T-cell (primary cell): ENCODE results near the gene CAMK1D. TPM values are rescaled to one million over a fixed set of nuclear protein-coding genes. Genes with fewer than 3 reads are reported as not detected.

ENCODE experiments used
- ATAC-seq, 4 experiments: fragments of 200-7000 bp in 3 of 4; fragments of 150-1000 bp in 1 of 4; cut with Tn5 transposase; replicated peaks in 1 of 4; 1 replicate in 3 of 4; 2 replicates in 1 of 4; pipeline ENCODE4 v1.10.0; 2021; ENCODE audit warnings: moderate library complexity in 3 of 4, mild to moderate bottlenecking in 2 of 4, moderate number of reproducible peaks in 1 of 4
- CTCF ChIA-PET, 2 donors: fragments of 300-600 bp; sonication (Branson Sonifier 250); formaldehyde crosslinking; loops; one replicate each; lab custom pipeline; 2022; ENCODE audit warnings: antibody characterized with exemption in 2 of 2; lab: Charles Lee
- POLR2A ChIA-PET, 2 donors: fragments of 300-600 bp; sonication (Branson Sonifier 250); formaldehyde crosslinking; loops; one replicate each; lab custom pipeline; 2022; ENCODE audit warnings: antibody characterized with exemption in 2 of 2; lab: Charles Lee
- DNase-seq, 35 experiments: peaks; one replicate each; pipeline versions ENCODE4 v3.0.0 to v3.0.0-alpha.2; 2013 to 2023
- H3K27ac ChIP-seq: one replicate; pipeline ENCODE4 v1.5.1; 2013; ENCODE audit warnings: low read length
- H3K27me3 ChIP-seq, 2 experiments: replicated peaks in 1 of 2; 1 replicate in 1 of 2; 2 replicates in 1 of 2; pipeline versions ENCODE4 v1.6.1 to v1.7.0; 2013; ENCODE audit warnings: low read length in 1 of 2, mixed read lengths in 1 of 2; ENCODE audit not compliant: control insufficient read depth in 2 of 2, insufficient read depth in 2 of 2; ENCODE audit errors: extremely low read depth in 1 of 2
- H3K36me3 ChIP-seq, 2 donors: 1 replicate in 1 of 2; 2 replicates in 1 of 2; pipeline versions ENCODE4 v1.6.1 to v1.7.0; 2013; ENCODE audit warnings: low read length in 1 of 2; ENCODE audit not compliant: control insufficient read depth in 2 of 2, insufficient read depth in 1 of 2; ENCODE audit errors: extremely low read depth in 1 of 2
- H3K4me1 ChIP-seq, 2 experiments: 1 replicate in 1 of 2; 2 replicates in 1 of 2; pipeline versions ENCODE4 v1.6.1 to v1.7.0; 2013; ENCODE audit warnings: low read length in 2 of 2, mixed read lengths in 1 of 2; ENCODE audit not compliant: insufficient read depth in 2 of 2, control insufficient read depth in 1 of 2; ENCODE audit errors: extremely low read depth in 1 of 2
- H3K4me3 ChIP-seq, 2 donors: 1 replicate in 1 of 2; 2 replicates in 1 of 2; pipeline versions ENCODE4 v1.5.1 to v1.7.0; 2013; ENCODE audit warnings: mild to moderate bottlenecking in 2 of 2, low read length in 1 of 2, moderate library complexity in 1 of 2; ENCODE audit not compliant: control insufficient read depth in 1 of 2; ENCODE audit errors: extremely low read depth in 1 of 2
- H3K9me3 ChIP-seq: 2 replicates; pipeline ENCODE4 v1.7.0; 2013
- H3K27ac Mint-ChIP-seq, 2 donors: one replicate each; pipeline ENCODE4 v1.8.0; 2020 to 2021; ENCODE audit warnings: mild to moderate bottlenecking in 2 of 2, mixed read lengths in 2 of 2
- H3K27me3 Mint-ChIP-seq, 2 donors: one replicate each; pipeline ENCODE4 v1.8.0; 2021 to 2022; ENCODE audit warnings: mixed read lengths in 2 of 2
- H3K36me3 Mint-ChIP-seq: one replicate; pipeline ENCODE4 v1.8.0; 2021; ENCODE audit warnings: mixed read lengths
- H3K4me1 Mint-ChIP-seq, 3 donors: one replicate each; pipeline ENCODE4 v1.8.0; 2020 to 2022; ENCODE audit warnings: mixed read lengths in 3 of 3, mild to moderate bottlenecking in 1 of 3
- H3K4me3 Mint-ChIP-seq, 3 donors: one replicate each; pipeline ENCODE4 v1.8.0; 2020 to 2022; ENCODE audit warnings: mild to moderate bottlenecking in 3 of 3, mixed read lengths in 3 of 3, moderate library complexity in 3 of 3
- H3K9me3 Mint-ChIP-seq, 3 donors: one replicate each; pipeline ENCODE4 v1.8.0; 2020 to 2022; ENCODE audit warnings: mixed read lengths in 3 of 3
- WGBS: methylation state at CpG from one replicate; pipeline ENCODE4 v1.1.5; 2013; ENCODE audit warnings: missing lambda C conversion rate; ENCODE audit not compliant: insufficient coverage; 5-methylcytosine and 5-hydroxymethylcytosine counted together
- total RNA-seq, 35 experiments: library from RNA in 6 of 35; stranded (reverse) in 6 of 35; fragments of 120-200 nt in 1 of 35; gene quantifications; one replicate each; pipeline versions ENCODE4 v1.2.1 to v1.2.4 and lab custom pipeline; 2013 to 2026

CAMK1D gene
- total RNA-seq, 5 donors from 2014 or later (not counting 1 experiment from before 2014, with no cell fraction given) = 16.8 to 31.3 (median 23.6) TPM

- Mint-ChIP-seq H3K27me3 (no peaks in the 10 kb centered on the region), H3K27ac (no peak overlapping the region), H3K4me1 (no peaks in the 10 kb centered on the region), H3K4me3 (no peak overlapping the region), H3K9me3 (peaks cover 0 to 17% (median 13%) of the 10 kb centered on the region in 3 donors), H3K36me3 (peaks cover 78% of the 10 kb centered on the region)
- H3K4me1 ChIP-seq = no peaks in the 10 kb centered on the region
- ATAC-seq (no peak), DNase-seq (no peak)
- CTCF ChIA-PET = no interaction called here
- no peak overlapping the region for H3K27ac ChIP-seq
- no peaks in the 10 kb centered on the region for H3K27me3 ChIP-seq
- no peak overlapping the region for H3K4me3 ChIP-seq
- peaks cover 18 to 22% of the 10 kb centered on the region in 2 donors for H3K36me3 ChIP-seq
- WGBS = 87% methylated on average over 8 of the region's 10 CpGs
- POLR2A ChIA-PET = interaction anchor here in 1 of 2 donors (0.6 kb wide), 1 partner anchor 157 kb away, joined by 8 read pairs; no protein-coding TSS in a partner anchor
- H3K9me3 ChIP-seq = no peaks in the 10 kb centered on the region
These were observed 463.2 kb downstream of the CAMK1D start for GRCh38 chr10:12812571-12812970.

GRCh38 chr10:12814166-12814565 is 464.8 kb downstream of the CAMK1D start:
- H3K9me3 ChIP-seq = no peaks in the 10 kb centered on the region
- Mint-ChIP-seq H3K9me3 (peaks cover 0 to 17% (median 13%) of the 10 kb centered on the region in 3 donors), H3K27ac (no peak overlapping the region), H3K36me3 (peaks cover 82% of the 10 kb centered on the region), H3K27me3 (no peaks in the 10 kb centered on the region), H3K4me3 (no peak overlapping the region), H3K4me1 (no peaks in the 10 kb centered on the region)
- DNase-seq = no peak
- H3K27me3 ChIP-seq = no peaks in the 10 kb centered on the region
- H3K4me1 ChIP-seq = no peaks in the 10 kb centered on the region
- no peak overlapping the region for H3K27ac ChIP-seq
- ChIA-PET POLR2A (no interaction called here), CTCF (no interaction called here)
- WGBS = 96% methylated on average over 9 of the region's 9 CpGs
- no peak for ATAC-seq
- peaks cover 18 to 22% of the 10 kb centered on the region in 2 donors for H3K36me3 ChIP-seq
- no peak overlapping the region for H3K4me3 ChIP-seq

- no peak for DNase-seq
- H3K27me3 ChIP-seq = no peaks in the 10 kb centered on the region
- no peak overlapping the region for H3K27ac ChIP-seq
- no peak overlapping the region for H3K4me3 Mint-ChIP-seq
- no peak overlapping the region for H3K27ac Mint-ChIP-seq
- CTCF ChIA-PET = no interaction called here
- no peaks in the 10 kb centered on the region for H3K4me1 ChIP-seq
- 97% methylated on average over 4 of the region's 7 CpGs for WGBS
- peaks cover 74% of the 10 kb centered on the region for H3K36me3 Mint-ChIP-seq
- peaks cover 0 to 2% (median 1%) of the 10 kb centered on the region in 3 donors for H3K9me3 Mint-ChIP-seq
- no peaks in the 10 kb centered on the region for H3K27me3 Mint-ChIP-seq
- POLR2A ChIA-PET = no interaction called here
- ATAC-seq = no peak
- no peak overlapping the region for H3K4me3 ChIP-seq
- no peaks in the 10 kb centered on the region for H3K4me1 Mint-ChIP-seq
- no peaks in the 10 kb centered on the region for H3K9me3 ChIP-seq
- H3K36me3 ChIP-seq = peaks cover 19 to 29% of the 10 kb centered on the region in 2 donors
These were observed 469.7 kb downstream of the CAMK1D start for GRCh38 chr10:12819071-12819470.

GRCh38 chr10:12819656-12820055 is 470.3 kb downstream of the CAMK1D start:
- Mint-ChIP-seq H3K27me3 (no peaks in the 10 kb centered on the region), H3K4me3 (no peak overlapping the region), H3K4me1 (no peaks in the 10 kb centered on the region), H3K36me3 (peaks cover 74% of the 10 kb centered on the region), H3K9me3 (no peaks in the 10 kb centered on the region), H3K27ac (no peak overlapping the region)
- H3K9me3 ChIP-seq = no peaks in the 10 kb centered on the region
- no peaks in the 10 kb centered on the region for H3K4me1 ChIP-seq
- ATAC-seq (no peak), DNase-seq (no peak)
- 95% methylated on average over 10 of the region's 10 CpGs for WGBS
- no peak overlapping the region for H3K4me3 ChIP-seq
- ChIA-PET CTCF (no interaction called here), POLR2A (no interaction called here)
- H3K27me3 ChIP-seq = no peaks in the 10 kb centered on the region
- H3K36me3 ChIP-seq = peaks cover 17 to 29% of the 10 kb centered on the region in 2 donors
- H3K27ac ChIP-seq = no peak overlapping the region

GRCh38 chr10:12822126-12822892 is 473.0 kb downstream of the CAMK1D start:
- H3K36me3 ChIP-seq = peaks cover 13 to 14% of the 10 kb centered on the region in 2 donors
- H3K27ac ChIP-seq = no peak overlapping the region
- H3K9me3 ChIP-seq = no peaks in the 10 kb centered on the region
- ChIA-PET POLR2A (no interaction called here), CTCF (no interaction called here)
- H3K36me3 Mint-ChIP-seq = peaks cover 70% of the 10 kb centered on the region
- H3K27me3 ChIP-seq = no peaks in the 10 kb centered on the region
- H3K4me3 ChIP-seq = no peak overlapping the region
- no peak overlapping the region for H3K27ac Mint-ChIP-seq
- ATAC-seq = no peak
- no peaks in the 10 kb centered on the region for H3K4me1 ChIP-seq
- DNase-seq = no peak
- 96% methylated on average over 14 of the region's 16 CpGs for WGBS
- H3K27me3 Mint-ChIP-seq = no peaks in the 10 kb centered on the region
- H3K4me1 Mint-ChIP-seq = no peaks in the 10 kb centered on the region
- H3K9me3 Mint-ChIP-seq = no peaks in the 10 kb centered on the region
- no peak overlapping the region for H3K4me3 Mint-ChIP-seq

- ChIA-PET CTCF (no interaction called here), POLR2A (no interaction called here)
- Mint-ChIP-seq H3K4me3 (no peak overlapping the region), H3K27me3 (no peaks in the 10 kb centered on the region), H3K27ac (no peak overlapping the region), H3K36me3 (peaks cover 72% of the 10 kb centered on the region), H3K9me3 (no peaks in the 10 kb centered on the region), H3K4me1 (no peaks in the 10 kb centered on the region)
- no peak overlapping the region for H3K27ac ChIP-seq
- peaks cover 13 to 14% of the 10 kb centered on the region in 2 donors for H3K36me3 ChIP-seq
- ATAC-seq (no peak), DNase-seq (no peak)
- H3K4me1 ChIP-seq = no peaks in the 10 kb centered on the region
- no peak overlapping the region for H3K4me3 ChIP-seq
- no peaks in the 10 kb centered on the region for H3K9me3 ChIP-seq
- 80% methylated on average over 1 of the region's 3 CpGs for whole genome bisulfite sequencing
- no peaks in the 10 kb centered on the region for H3K27me3 ChIP-seq
These were observed 473.5 kb downstream of the CAMK1D start for GRCh38 chr10:12822893-12823170.
